Kidney (tissue), 14 donors: ENCODE data around the gene SEMA3C. TPM values are rescaled to one million over a fixed set of nuclear protein-coding genes. Genes with fewer than 3 reads are reported as not detected.

Experiments
- DNase-seq, 5 donors: peaks; one replicate each; pipeline ENCODE4 v3.0.0-alpha.2; 2013 to 2020
- FAIRE-seq: peaks from 2 replicates; lab custom pipeline; 2012; peaks lifted over from hg19 to GRCh38; lab: Jason Lieb, UNC
- H3K27ac ChIP-seq, 2 donors: one replicate each; pipeline ENCODE4 v1.7.0; 2013; ENCODE audit warnings: low read depth in 2 of 2, low read length in 2 of 2, inconsistent platforms in 1 of 2
- H3K27me3 ChIP-seq: one replicate; pipeline ENCODE4 v1.7.1; 2013; ENCODE audit warnings: low read length, inconsistent platforms; ENCODE audit not compliant: control insufficient read depth, insufficient read depth
- H3K36me3 ChIP-seq, 3 donors: one replicate each; pipeline versions ENCODE4 v1.7.0 to v1.7.1; 2013; ENCODE audit warnings: low read length in 3 of 3, control low read depth in 1 of 3, inconsistent platforms in 1 of 3; ENCODE audit not compliant: insufficient read depth in 3 of 3, control insufficient read depth in 2 of 3
- H3K4me1 ChIP-seq, 3 donors: one replicate each; pipeline versions ENCODE4 v1.7.0 to v1.7.1; 2013; ENCODE audit warnings: low read length in 3 of 3, inconsistent platforms in 1 of 3, low read depth in 1 of 3; ENCODE audit not compliant: control insufficient read depth in 2 of 3, insufficient read depth in 2 of 3
- H3K4me3 ChIP-seq, 3 donors: one replicate each; pipeline versions ENCODE4 v1.7.0 to v1.8.1; 2013; ENCODE audit warnings: low read length in 3 of 3, control low read depth in 1 of 3, inconsistent platforms in 1 of 3
- H3K9ac ChIP-seq, 3 donors: one replicate each; pipeline versions ENCODE4 v1.7.0 to v1.7.1; 2013; ENCODE audit warnings: low read length in 3 of 3, control low read depth in 1 of 3, inconsistent platforms in 1 of 3
- H3K9me3 ChIP-seq, 3 donors: one replicate each; pipeline versions ENCODE4 v1.7.0 to v1.7.1; 2013; ENCODE audit warnings: low read length in 3 of 3, control low read depth in 1 of 3, inconsistent platforms in 1 of 3; ENCODE audit not compliant: control insufficient read depth in 2 of 3, insufficient read depth in 1 of 3
- CTCF ChIP-seq: IDR thresholded peaks from 3 replicates; pipeline ENCODE4 v1.5.1; 2012; ENCODE audit warnings: mild to moderate bottlenecking, moderate library complexity, borderline replicate concordance; ENCODE audit not compliant: insufficient read depth; ENCODE audit errors: extremely low read depth
- intact Hi-C: fragments of 100-400 bp; cut with DNase I; formaldehyde crosslinking; loops from one replicate; pipeline ENCODE4 v1.11.1; 2022
- polyA plus RNA-seq: library from polyadenylated mRNA; stranded (reverse); fragments of 350-450 nt; fragmentation: Illumina TruSeq; extraction: RNeasy Lipid Tissue Mini Kit (QIAGEN cat#74804); gene quantifications from one replicate; pipeline ENCODE4 v1.2.3, GENCODE V29; 2014; ENCODE audit warnings: low read depth, low replicate concordance; ENCODE audit not compliant: insufficient read depth
- total RNA-seq: library from RNA; stranded (reverse); fragmentation: NEBNext Ultra II Directional; extraction: Animal tissue kit (Norgen Biotek cat#: 25700); gene quantifications from one replicate; pipeline ENCODE4 v1.2.1, GENCODE V29; 2021
- donor health status: control.
- donor health status: control.
- donor health status: control.
- donor health status: control.
- donor health status: control.
- donor health status: DM: yes; HTN: yes; CAD: no.
- donor health status: Normal renal cell carcinoma (clear cell type).

Gene SEMA3C
- total and polyA plus RNA-seq, 2 donors from 2014 or later = 3.9 to 17.2 TPM

GRCh38 chr7:80916770-80917741, 1.8 kb downstream of the SEMA3C start:
- peak; percentile 17 for TF ChIP-seq CTCF
- no peaks in the 10 kb centered on the region for H3K9me3 ChIP-seq
- no peak for FAIRE-seq
- no peak overlapping the region for H3K9ac ChIP-seq
- H3K27me3 ChIP-seq = no peaks in the 10 kb centered on the region
- no peaks in the 10 kb centered on the region for H3K36me3 ChIP-seq
- H3K4me1 ChIP-seq = no peaks in the 10 kb centered on the region
- no peak overlapping the region for H3K27ac ChIP-seq
- intact Hi-C loops = no loop called here
- peak in 2 of 5 donors; percentile 29 to 44 for DNase-seq
- peak overlapping the region in 1 of 3 donors; percentile 14 for H3K4me3 ChIP-seq

GRCh38 chr7:80910228-80910627, 8.6 kb downstream of the SEMA3C start:
- TF ChIP-seq CTCF = no peak
- no peak overlapping the region for H3K9ac ChIP-seq
- H3K36me3 ChIP-seq = no peaks in the 10 kb centered on the region
- no peak overlapping the region for H3K27ac ChIP-seq
- H3K27me3 ChIP-seq = no peaks in the 10 kb centered on the region
- DNase-seq (no peak), FAIRE-seq (no peak)
- H3K4me3 ChIP-seq = no peak overlapping the region
- no peaks in the 10 kb centered on the region for H3K4me1 ChIP-seq
- H3K9me3 ChIP-seq = no peaks in the 10 kb centered on the region
- intact Hi-C loops = no loop called here

- intact Hi-C loops = no loop called here
- Histone ChIP-seq H3K36me3 (no peaks in the 10 kb centered on the region), H3K9me3 (no peaks in the 10 kb centered on the region), H3K4me1 (no peaks in the 10 kb centered on the region), H3K9ac (no peak overlapping the region), H3K4me3 (no peak overlapping the region), H3K27ac (no peak overlapping the region), H3K27me3 (no peaks in the 10 kb centered on the region)
- DNase-seq (no peak), FAIRE-seq (no peak)
- TF ChIP-seq CTCF = no peak
Observed at GRCh38 chr7:80908360-80908797, 10.5 kb downstream of the SEMA3C start.
